ENCODE data around the gene ZNF407.

The ZNF407 gene

GRCh38 chr18:74806700-74807416 lies 209.2 kb downstream of the ZNF407 start:
- Histone ChIP-seq H3K27ac (ENCODE audit: low read length) (peak overlapping the region; percentile 63), H4K20me1 (ENCODE audit: insufficient read depth, low read length) (no peaks in the 10 kb centered on the region), H3F3A (ENCODE audit: insufficient read depth, low read length) (peaks cover 14% of the 10 kb centered on the region), H3K9ac (ENCODE audit: low read length) (peak overlapping the region; percentile 7; the same call in 1 of the 2 replicates), H3K9me2 (replicated peaks; ENCODE audit: insufficient read depth, low read length) (no peaks in the 10 kb centered on the region), H3K4me1 (ENCODE audit: low read length) (peaks cover 38% of the 10 kb centered on the region), H3K27me3 (replicated peaks; ENCODE audit: insufficient read depth, low read length) (no peaks in the 10 kb centered on the region), H3K9me3 (replicated peaks; ENCODE audit: insufficient read depth, low read length) (no peaks in the 10 kb centered on the region), H3K79me2 (ENCODE audit: low read length) (no peaks in the 10 kb centered on the region), H3K36me3 (replicated peaks; ENCODE audit: insufficient read depth, low read length) (no peaks in the 10 kb centered on the region), H3K4me3 (ENCODE audit: low read length) (peak overlapping the region; percentile 18), H3K4me2 (ENCODE audit: low read depth, low read length) (peak overlapping the region; percentile 88), H2AFZ (ENCODE audit: low read length) (peak overlapping the region; percentile 34; the same call in 1 of the 2 replicates)
- DNase-seq: peak; percentile 52
- no peak for TF ChIP-seq CTCF (IDR thresholded peaks at IDR 0.05; ENCODE audit: low read length)
- TF ChIP-seq EZH2phosphoT487 (IDR thresholded peaks at IDR 0.05; ENCODE audit: low read length): no peak
- TF ChIP-seq EZH2 (optimal IDR thresholded peaks at IDR 0.05; ENCODE audit: low read depth, low read length): no peak

- Histone ChIP-seq H3K9ac (ENCODE audit: low read length) (no peak overlapping the region), H3K27me3 (replicated peaks; ENCODE audit: insufficient read depth, low read length) (no peaks in the 10 kb centered on the region), H3K4me1 (ENCODE audit: low read length) (no peaks in the 10 kb centered on the region), H2AFZ (ENCODE audit: low read length) (no peak overlapping the region), H3K9me2 (replicated peaks; ENCODE audit: insufficient read depth, low read length) (no peaks in the 10 kb centered on the region), H3K36me3 (replicated peaks; ENCODE audit: insufficient read depth, low read length) (no peaks in the 10 kb centered on the region), H3K79me2 (ENCODE audit: low read length) (no peaks in the 10 kb centered on the region), H4K20me1 (ENCODE audit: insufficient read depth, low read length) (no peaks in the 10 kb centered on the region), H3F3A (ENCODE audit: insufficient read depth, low read length) (no peaks in the 10 kb centered on the region), H3K27ac (ENCODE audit: low read length) (no peak overlapping the region), H3K4me3 (ENCODE audit: low read length) (no peak overlapping the region), H3K4me2 (ENCODE audit: low read depth, low read length) (no peak overlapping the region), H3K9me3 (replicated peaks; ENCODE audit: insufficient read depth, low read length) (no peaks in the 10 kb centered on the region)
- no peak for TF ChIP-seq EZH2 (optimal IDR thresholded peaks at IDR 0.05; ENCODE audit: low read depth, low read length)
- TF ChIP-seq EZH2phosphoT487 (IDR thresholded peaks at IDR 0.05; ENCODE audit: low read length): no peak
- no peak for TF ChIP-seq CTCF (IDR thresholded peaks at IDR 0.05; ENCODE audit: low read length)
- DNase-seq: no peak
Measured at GRCh38 chr18:74817576-74817975, 219.9 kb downstream of the ZNF407 start.

- no peaks in the 10 kb centered on the region for H3K9me2 ChIP-seq (replicated peaks; ENCODE audit: insufficient read depth, low read length)
- H3K27ac ChIP-seq (ENCODE audit: low read length): no peak overlapping the region
- H3K4me2 ChIP-seq (ENCODE audit: low read depth, low read length): no peak overlapping the region
Measured at GRCh38 chr18:74818516-74819175, 221.0 kb downstream of the ZNF407 start.

More at GRCh38 chr18:74818516-74819175, 221.0 kb downstream of the ZNF407 start:
- Histone ChIP-seq H3K9me3 (replicated peaks; ENCODE audit: insufficient read depth, low read length) (no peaks in the 10 kb centered on the region), H4K20me1 (ENCODE audit: insufficient read depth, low read length) (no peaks in the 10 kb centered on the region), H3K36me3 (replicated peaks; ENCODE audit: insufficient read depth, low read length) (no peaks in the 10 kb centered on the region), H3K79me2 (ENCODE audit: low read length) (no peaks in the 10 kb centered on the region), H3K9ac (ENCODE audit: low read length) (no peak overlapping the region), H3K4me1 (ENCODE audit: low read length) (no peaks in the 10 kb centered on the region), H2AFZ (ENCODE audit: low read length) (no peak overlapping the region), H3F3A (ENCODE audit: insufficient read depth, low read length) (no peaks in the 10 kb centered on the region), H3K27me3 (replicated peaks; ENCODE audit: insufficient read depth, low read length) (no peaks in the 10 kb centered on the region), H3K4me3 (ENCODE audit: low read length) (no peak overlapping the region)
- TF ChIP-seq EZH2 (optimal IDR thresholded peaks at IDR 0.05; ENCODE audit: low read depth, low read length) (no peak), CTCF (IDR thresholded peaks at IDR 0.05; ENCODE audit: low read length) (no peak), EZH2phosphoT487 (IDR thresholded peaks at IDR 0.05; ENCODE audit: low read length) (no peak)
- no peak for DNase-seq

Data from MM.1S (cell line).